ENCODE data around the gene FATE1. TPM values are rescaled to one million over a fixed set of nuclear protein-coding genes. Genes with fewer than 3 reads are reported as not detected.

FATE1 gene
- total RNA-seq, 1 donor from 2014 or later, result not detected

DNA sequence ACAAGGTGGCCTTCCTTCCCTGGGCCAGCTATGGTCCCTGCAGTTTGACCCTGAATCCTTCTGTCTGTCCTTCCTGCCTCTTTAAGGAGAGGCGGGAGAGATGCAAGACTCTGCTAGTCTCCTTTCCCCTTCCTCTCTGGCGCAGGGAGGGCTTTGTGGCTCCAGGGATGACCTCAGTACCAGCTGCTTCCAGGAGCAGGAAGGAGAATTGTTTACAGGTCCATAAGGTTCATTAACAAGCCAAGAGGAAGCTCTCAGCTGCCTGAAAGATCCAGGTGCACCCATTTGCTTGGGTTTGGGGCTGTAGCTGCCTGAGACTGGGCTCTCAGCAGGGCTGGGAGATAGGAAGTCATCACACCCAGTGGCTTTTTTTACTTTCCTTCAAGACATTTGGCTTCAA lies 4.0 kb upstream of the FATE1 start:
- DNase-seq (ENCODE audit: extremely low spot score, unreplicated experiment), result no peak
- H3K27me3 Mint-ChIP-seq (ENCODE audit: unreplicated experiment), result no peaks in the 10 kb centered on the region
- H3K36me3 Mint-ChIP-seq (ENCODE audit: unreplicated experiment), result no peaks in the 10 kb centered on the region
- H3K4me3 Mint-ChIP-seq (ENCODE audit: unreplicated experiment), result no peak overlapping the region
- TF ChIP-seq, protein P1, sequence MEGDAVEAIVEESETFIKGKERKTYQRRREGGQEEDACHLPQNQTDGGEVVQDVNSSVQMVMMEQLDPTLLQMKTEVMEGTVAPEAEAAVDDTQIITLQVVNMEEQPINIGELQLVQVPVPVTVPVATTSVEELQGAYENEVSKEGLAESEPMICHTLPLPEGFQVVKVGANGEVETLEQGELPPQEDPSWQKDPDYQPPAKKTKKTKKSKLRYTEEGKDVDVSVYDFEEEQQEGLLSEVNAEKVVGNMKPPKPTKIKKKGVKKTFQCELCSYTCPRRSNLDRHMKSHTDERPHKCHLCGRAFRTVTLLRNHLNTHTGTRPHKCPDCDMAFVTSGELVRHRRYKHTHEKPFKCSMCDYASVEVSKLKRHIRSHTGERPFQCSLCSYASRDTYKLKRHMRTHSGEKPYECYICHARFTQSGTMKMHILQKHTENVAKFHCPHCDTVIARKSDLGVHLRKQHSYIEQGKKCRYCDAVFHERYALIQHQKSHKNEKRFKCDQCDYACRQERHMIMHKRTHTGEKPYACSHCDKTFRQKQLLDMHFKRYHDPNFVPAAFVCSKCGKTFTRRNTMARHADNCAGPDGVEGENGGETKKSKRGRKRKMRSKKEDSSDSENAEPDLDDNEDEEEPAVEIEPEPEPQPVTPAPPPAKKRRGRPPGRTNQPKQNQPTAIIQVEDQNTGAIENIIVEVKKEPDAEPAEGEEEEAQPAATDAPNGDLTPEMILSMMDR (IDR thresholded peaks at IDR 0.05), result no peak
- no peaks in the 10 kb centered on the region for H3K4me1 Mint-ChIP-seq (ENCODE audit: unreplicated experiment)
- H3K9me3 Mint-ChIP-seq (ENCODE audit: unreplicated experiment), result no peaks in the 10 kb centered on the region
- no peak overlapping the region for H3K27ac Mint-ChIP-seq (ENCODE audit: unreplicated experiment)

DNA sequence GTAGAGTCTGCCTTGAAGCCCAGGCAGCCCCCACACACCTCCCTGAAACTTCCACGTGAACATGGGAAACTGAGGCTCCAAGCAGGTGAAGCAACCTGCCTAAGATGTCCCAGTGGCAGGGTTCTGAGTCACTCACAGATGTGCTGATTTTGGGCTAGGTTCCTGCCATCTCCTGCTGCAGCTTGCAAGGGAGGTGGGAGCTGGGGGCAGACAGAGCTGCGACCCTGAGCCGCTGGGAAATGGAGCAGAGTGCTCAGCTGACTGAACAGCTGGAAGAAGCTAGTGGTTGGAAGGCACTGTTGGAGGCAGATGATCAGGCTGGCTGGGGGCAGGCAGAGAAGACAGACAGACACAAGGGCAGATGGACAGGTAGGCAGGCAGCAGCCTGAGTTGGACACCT lies 3.6 kb upstream of the FATE1 start:
- H3K27me3 Mint-ChIP-seq (ENCODE audit: unreplicated experiment), result no peaks in the 10 kb centered on the region
- no peaks in the 10 kb centered on the region for H3K4me1 Mint-ChIP-seq (ENCODE audit: unreplicated experiment)
- no peaks in the 10 kb centered on the region for H3K36me3 Mint-ChIP-seq (ENCODE audit: unreplicated experiment)
- no peak overlapping the region for H3K4me3 Mint-ChIP-seq (ENCODE audit: unreplicated experiment)
- H3K27ac Mint-ChIP-seq (ENCODE audit: unreplicated experiment), result no peak overlapping the region
- no peak for DNase-seq (ENCODE audit: extremely low spot score, unreplicated experiment)
- peaks cover 2% of the 10 kb centered on the region for H3K9me3 Mint-ChIP-seq (ENCODE audit: unreplicated experiment)
- TF ChIP-seq, protein P1 (IDR thresholded peaks at IDR 0.05), result no peak

DNA sequence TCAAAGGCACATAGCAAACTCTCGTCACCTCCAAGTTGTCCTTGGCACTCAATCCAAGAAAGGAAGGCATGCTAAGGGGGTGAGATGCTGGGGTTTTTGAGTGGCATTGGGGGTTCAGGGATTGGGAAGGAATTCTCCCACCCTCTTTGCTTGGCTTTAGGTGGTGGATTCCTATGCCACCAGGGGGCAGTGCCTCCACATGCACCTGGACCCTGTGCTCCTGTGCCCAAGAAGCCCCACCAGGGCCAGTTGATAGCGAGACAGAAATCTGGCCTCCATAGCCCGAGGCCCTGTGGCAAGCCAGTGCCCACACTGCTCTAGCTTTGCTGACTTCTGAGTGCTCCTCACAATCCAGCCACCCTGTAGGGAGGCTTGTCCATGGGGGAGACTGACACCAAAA lies 2.0 kb upstream of the FATE1 start:
- Mint-ChIP-seq H3K9me3 (ENCODE audit: unreplicated experiment) (peaks cover 7% of the 10 kb centered on the region), H3K36me3 (ENCODE audit: unreplicated experiment) (no peaks in the 10 kb centered on the region), H3K4me3 (ENCODE audit: unreplicated experiment) (no peak overlapping the region), H3K4me1 (ENCODE audit: unreplicated experiment) (no peaks in the 10 kb centered on the region), H3K27ac (ENCODE audit: unreplicated experiment) (no peak overlapping the region), H3K27me3 (ENCODE audit: unreplicated experiment) (no peaks in the 10 kb centered on the region)
- TF ChIP-seq, protein P1 (IDR thresholded peaks at IDR 0.05), result no peak
- no peak for DNase-seq (ENCODE audit: extremely low spot score, unreplicated experiment)

DNA sequence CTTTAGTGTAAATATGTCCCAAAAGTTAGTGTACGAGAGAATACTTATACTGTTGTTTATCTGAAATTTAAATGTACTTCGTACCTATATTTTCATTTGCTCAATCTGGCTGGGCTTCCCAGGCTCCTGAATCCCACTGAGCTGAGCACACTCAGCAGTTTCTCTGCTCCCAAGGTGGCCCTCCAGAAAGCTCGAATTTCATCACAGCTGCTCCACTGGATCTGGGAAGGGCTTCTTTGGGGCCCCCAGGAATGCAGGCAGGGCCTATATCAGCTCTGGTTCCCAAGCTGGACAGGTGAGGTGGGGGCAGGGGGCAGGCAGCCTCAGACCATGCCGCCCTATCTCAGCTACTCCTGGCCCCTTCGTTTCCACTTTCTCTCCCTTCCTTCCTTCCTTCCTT lies 1.5 kb upstream of the FATE1 start:
- DNase-seq (ENCODE audit: extremely low spot score, unreplicated experiment), result no peak
- H3K36me3 Mint-ChIP-seq (ENCODE audit: unreplicated experiment), result no peaks in the 10 kb centered on the region
- H3K4me3 Mint-ChIP-seq (ENCODE audit: unreplicated experiment), result no peak overlapping the region
- peaks cover 7% of the 10 kb centered on the region for H3K9me3 Mint-ChIP-seq (ENCODE audit: unreplicated experiment)
- no peaks in the 10 kb centered on the region for H3K4me1 Mint-ChIP-seq (ENCODE audit: unreplicated experiment)
- TF ChIP-seq, protein P1 (IDR thresholded peaks at IDR 0.05), result no peak
- H3K27me3 Mint-ChIP-seq (ENCODE audit: unreplicated experiment), result no peaks in the 10 kb centered on the region
- no peak overlapping the region for H3K27ac Mint-ChIP-seq (ENCODE audit: unreplicated experiment)

DNA sequence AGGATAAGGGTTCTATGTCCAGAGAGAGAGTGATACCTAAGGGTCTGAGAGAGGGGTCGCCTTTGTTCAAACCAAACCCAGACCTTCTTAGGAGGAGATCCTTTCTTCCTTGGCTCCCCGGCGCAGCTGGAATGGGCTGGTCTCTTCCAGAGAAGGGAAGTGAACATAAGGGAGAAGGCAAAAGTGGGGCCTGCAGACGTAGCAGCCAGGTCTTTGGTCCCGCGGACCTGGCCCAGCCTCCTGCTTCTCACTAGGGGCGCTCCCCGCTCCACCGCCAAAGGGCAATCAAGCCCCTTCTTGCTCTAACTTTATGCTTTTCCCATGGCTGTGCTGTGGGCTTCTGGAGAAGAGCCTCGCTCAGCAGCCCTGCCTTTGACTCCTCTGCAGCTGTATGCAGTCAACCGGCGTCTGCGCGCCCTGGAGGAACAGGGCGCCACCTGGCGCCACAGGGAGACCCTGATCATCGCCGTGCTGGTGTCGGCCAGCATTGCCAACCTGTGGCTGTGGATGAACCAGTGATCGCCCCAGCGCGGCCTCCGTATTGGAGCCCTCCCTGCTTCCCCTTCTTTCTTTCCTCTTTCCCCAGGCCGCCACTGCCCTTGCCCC lies 6.5 kb downstream of the FATE1 start:
- TF ChIP-seq, protein P1 (IDR thresholded peaks at IDR 0.05), result no peak
- DNase-seq (ENCODE audit: extremely low spot score, unreplicated experiment), result no peak
- Mint-ChIP-seq H3K9me3 (ENCODE audit: unreplicated experiment) (peaks cover 22% of the 10 kb centered on the region), H3K27me3 (ENCODE audit: unreplicated experiment) (no peaks in the 10 kb centered on the region), H3K27ac (ENCODE audit: unreplicated experiment) (no peak overlapping the region), H3K36me3 (ENCODE audit: unreplicated experiment) (no peaks in the 10 kb centered on the region), H3K4me1 (ENCODE audit: unreplicated experiment) (no peaks in the 10 kb centered on the region), H3K4me3 (ENCODE audit: unreplicated experiment) (no peak overlapping the region)

Measured in osteocyte (in vitro differentiated cells).